Measurements from ENCODE around the gene SLC35F3. TPM values are rescaled to one million over a fixed set of nuclear protein-coding genes. Genes with fewer than 3 reads are reported as not detected.
A peak's percentile ranks its signal among the peaks of the same experiment; 100 is the strongest.

Gene SLC35F3
- total RNA-seq, 1 donor from 2014 or later: not detected

- intact Hi-C loops (cut with micrococcal nuclease): no loop called here
- no peak for DNase-seq
- Histone ChIP-seq H3K9me3 (replicated peaks) (no peaks in the 10 kb centered on the region), H3K4me1 (no peaks in the 10 kb centered on the region), H3K4me3 (no peak overlapping the region), H3K27me3 (ENCODE audit: low read depth) (peaks cover 29% of the 10 kb centered on the region), H3K27ac (replicated peaks) (no peak overlapping the region), H3K36me3 (no peaks in the 10 kb centered on the region)
- TF ChIP-seq CTCF (IDR thresholded peaks at IDR 0.05; ENCODE audit: borderline replicate concordance): no peak
These were observed 203.0 kb downstream of the SLC35F3 start for GRCh38 chr1:234107416-234108021.

- H3K27ac ChIP-seq (replicated peaks): no peak overlapping the region
- intact Hi-C loops (cut with micrococcal nuclease): no loop called here
- H3K9me3 ChIP-seq (replicated peaks): no peaks in the 10 kb centered on the region
- H3K4me3 ChIP-seq: no peak overlapping the region
- H3K4me1 ChIP-seq: no peaks in the 10 kb centered on the region
- H3K27me3 ChIP-seq (ENCODE audit: low read depth): peaks cover 33% of the 10 kb centered on the region
- DNase-seq: no peak
- no peaks in the 10 kb centered on the region for H3K36me3 ChIP-seq
- no peak for TF ChIP-seq CTCF (IDR thresholded peaks at IDR 0.05; ENCODE audit: borderline replicate concordance)
These were observed 204.4 kb downstream of the SLC35F3 start for GRCh38 chr1:234108921-234109320.

GRCh38 chr1:234109840-234110239 lies 205.4 kb downstream of the SLC35F3 start:
- H3K27ac ChIP-seq (replicated peaks): no peak overlapping the region
- intact Hi-C loops (cut with micrococcal nuclease): loop anchor here (10.0 kb wide), 1 partner anchor 205 kb away; no protein-coding TSS in a partner anchor
- H3K9me3 ChIP-seq (replicated peaks): no peaks in the 10 kb centered on the region
- DNase-seq: no peak
- peaks cover 31% of the 10 kb centered on the region for H3K27me3 ChIP-seq (ENCODE audit: low read depth)
- H3K36me3 ChIP-seq: no peaks in the 10 kb centered on the region
- H3K4me3 ChIP-seq: no peak overlapping the region
- H3K4me1 ChIP-seq: peaks cover 2% of the 10 kb centered on the region
- TF ChIP-seq CTCF (IDR thresholded peaks at IDR 0.05; ENCODE audit: borderline replicate concordance): no peak

GRCh38 chr1:234111458-234112142 lies 207.1 kb downstream of the SLC35F3 start:
- H3K4me1 ChIP-seq: peaks cover 3% of the 10 kb centered on the region
- DNase-seq: peak; percentile 33
- peak; percentile 46 for TF ChIP-seq CTCF (IDR thresholded peaks at IDR 0.05; ENCODE audit: borderline replicate concordance)

GRCh38 chr1:234114648-234115307 lies 210.3 kb downstream of the SLC35F3 start:
- peak overlapping the region; percentile 9 for H3K4me3 ChIP-seq
- peaks cover 38% of the 10 kb centered on the region for H3K27me3 ChIP-seq (ENCODE audit: low read depth)
- no peaks in the 10 kb centered on the region for H3K9me3 ChIP-seq (replicated peaks)

More at GRCh38 chr1:234111458-234112142, 207.1 kb downstream of the SLC35F3 start:
- Histone ChIP-seq H3K27ac (replicated peaks) (no peak overlapping the region), H3K27me3 (ENCODE audit: low read depth) (peaks cover 39% of the 10 kb centered on the region), H3K4me3 (no peak overlapping the region), H3K9me3 (replicated peaks) (no peaks in the 10 kb centered on the region), H3K36me3 (no peaks in the 10 kb centered on the region)
- intact Hi-C loops (cut with micrococcal nuclease): loop anchor here (10.0 kb wide), 1 partner anchor 203 kb away; no protein-coding TSS in a partner anchor

More at GRCh38 chr1:234114648-234115307, 210.3 kb downstream of the SLC35F3 start:
- TF ChIP-seq CTCF (IDR thresholded peaks at IDR 0.05; ENCODE audit: borderline replicate concordance): peak; percentile 73
- no peak for DNase-seq
- intact Hi-C loops (cut with micrococcal nuclease): loop anchor here (10.0 kb wide), 1 partner anchor 200 kb away; no protein-coding TSS in a partner anchor
- H3K4me1 ChIP-seq: peaks cover 3% of the 10 kb centered on the region
- no peaks in the 10 kb centered on the region for H3K36me3 ChIP-seq
- no peak overlapping the region for H3K27ac ChIP-seq (replicated peaks)
